Peyer's patch (tissue), 4 donors: ENCODE results near the gene INPP5B. TPM values are rescaled to one million over a fixed set of nuclear protein-coding genes. Genes with fewer than 3 reads are reported as not detected.
"Not testable (repeated sequence)": the region's sequence is repeated elsewhere in the genome, so short reads cannot be mapped to it uniquely, and the experiment has no call there.

Source experiments
- DNase-seq, 3 donors: peaks; one replicate each; pipeline ENCODE4 v3.0.0-alpha.2; 2017 to 2019
- H3K27ac ChIP-seq, 4 donors: fragments of 200-600 bp; sonication (generic); one replicate each; pipeline ENCODE4 v1.5.1; 2016 to 2019
- H3K27me3 ChIP-seq, 2 donors: fragments of 200-600 bp; sonication (generic); one replicate each; pipeline ENCODE4 v1.5.1; 2019
- H3K36me3 ChIP-seq, 3 donors: fragments of 200-600 bp; sonication (generic); one replicate each; pipeline ENCODE4 v1.5.1; 2016 to 2019
- H3K4me1 ChIP-seq, 4 donors: fragments of 200-600 bp; sonication (generic); one replicate each; pipeline ENCODE4 v1.5.1; 2016 to 2019
- H3K4me3 ChIP-seq, 4 donors: fragments of 200-600 bp; sonication (generic); 1 replicate in 3 of 4; 2 replicates in 1 of 4; pipeline ENCODE4 v1.5.1; 2016 to 2019; ENCODE audit warnings: mild to moderate bottlenecking in 1 of 4
- H3K9me3 ChIP-seq, 4 donors: fragments of 200-600 bp; sonication (generic); one replicate each; pipeline ENCODE4 v1.5.1; 2016 to 2019; ENCODE audit warnings: mild to moderate bottlenecking in 1 of 4
- POLR2A ChIP-seq, 2 donors: fragments of 450-650 bp; IDR thresholded peaks; one replicate each; pipeline ENCODE4 v1.5.1; 2017; ENCODE audit warnings: antibody characterized with exemption in 2 of 2, mild to moderate bottlenecking in 2 of 2, moderate library complexity in 2 of 2
- total RNA-seq, 4 donors: library from RNA; depleted of rRNA; stranded (reverse); fragments of >200 nt; gene quantifications; one replicate each; pipeline ENCODE4 v1.1.0, GENCODE V29; 2016
- TF ChIP-seq, protein P1 (sequence below), 6 experiments: fragments of 450-650 bp in 4 of 6; fragments of 200-600 bp in 2 of 6; sonication (generic) in 1 of 6; IDR thresholded peaks; one replicate each; pipeline ENCODE4 v1.5.1; 2017 to 2019; ENCODE audit warnings: antibody characterized with exemption in 6 of 6, mild to moderate bottlenecking in 3 of 6, moderate library complexity in 1 of 6

The INPP5B gene
- total RNA-seq, 4 donors from 2014 or later = 24.7 to 56.9 (median 35.3) TPM

DNA sequence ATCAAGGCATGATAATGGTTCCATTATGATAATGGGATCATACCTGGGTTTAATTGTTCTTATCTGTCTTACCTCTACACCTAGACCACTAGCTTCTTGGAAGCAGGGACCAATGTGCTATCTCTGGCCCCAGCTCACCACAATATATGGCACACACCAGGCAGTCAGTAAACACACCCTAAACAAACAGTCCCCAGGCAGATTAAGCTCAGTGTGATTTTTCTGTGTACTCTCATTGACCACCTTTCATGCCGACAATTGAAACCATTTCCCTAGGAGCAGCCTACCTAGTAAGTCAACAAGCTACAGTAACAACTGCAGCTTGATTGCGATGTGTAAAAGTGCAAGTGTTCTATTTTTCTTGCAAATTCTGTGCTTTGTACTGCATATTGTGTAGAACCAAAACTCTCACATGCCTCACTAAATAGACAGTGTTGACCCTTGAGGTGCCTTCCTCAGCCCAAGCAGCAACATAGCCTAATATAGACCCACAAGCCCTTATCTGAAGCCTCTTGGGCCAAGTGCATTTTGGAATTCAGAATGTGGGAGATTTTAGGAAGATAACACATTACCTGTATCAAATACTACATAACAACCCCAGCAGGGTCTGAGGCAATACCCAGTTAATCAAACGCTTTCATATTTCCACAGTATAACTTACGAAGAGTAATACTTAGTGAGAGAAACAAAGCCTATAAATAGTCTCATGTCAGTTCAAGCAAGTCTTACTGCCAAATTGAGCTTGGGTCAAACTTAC, 32.0 kb downstream of the INPP5B start:
- no peak for DNase-seq
- Histone ChIP-seq H3K4me3 (no peak overlapping the region), H3K27ac (no peak overlapping the region), H3K4me1 (no peaks in the 10 kb centered on the region), H3K27me3 (no peaks in the 10 kb centered on the region), H3K36me3 (no peaks in the 10 kb centered on the region), H3K9me3 (peaks cover 0 to 7% (median 0%) of the 10 kb centered on the region in 4 donors)
- TF ChIP-seq, protein P1, sequence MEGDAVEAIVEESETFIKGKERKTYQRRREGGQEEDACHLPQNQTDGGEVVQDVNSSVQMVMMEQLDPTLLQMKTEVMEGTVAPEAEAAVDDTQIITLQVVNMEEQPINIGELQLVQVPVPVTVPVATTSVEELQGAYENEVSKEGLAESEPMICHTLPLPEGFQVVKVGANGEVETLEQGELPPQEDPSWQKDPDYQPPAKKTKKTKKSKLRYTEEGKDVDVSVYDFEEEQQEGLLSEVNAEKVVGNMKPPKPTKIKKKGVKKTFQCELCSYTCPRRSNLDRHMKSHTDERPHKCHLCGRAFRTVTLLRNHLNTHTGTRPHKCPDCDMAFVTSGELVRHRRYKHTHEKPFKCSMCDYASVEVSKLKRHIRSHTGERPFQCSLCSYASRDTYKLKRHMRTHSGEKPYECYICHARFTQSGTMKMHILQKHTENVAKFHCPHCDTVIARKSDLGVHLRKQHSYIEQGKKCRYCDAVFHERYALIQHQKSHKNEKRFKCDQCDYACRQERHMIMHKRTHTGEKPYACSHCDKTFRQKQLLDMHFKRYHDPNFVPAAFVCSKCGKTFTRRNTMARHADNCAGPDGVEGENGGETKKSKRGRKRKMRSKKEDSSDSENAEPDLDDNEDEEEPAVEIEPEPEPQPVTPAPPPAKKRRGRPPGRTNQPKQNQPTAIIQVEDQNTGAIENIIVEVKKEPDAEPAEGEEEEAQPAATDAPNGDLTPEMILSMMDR (IDR thresholded peaks at IDR 0.05) = no peak
- no peak for TF ChIP-seq POLR2A (IDR thresholded peaks at IDR 0.05)

DNA sequence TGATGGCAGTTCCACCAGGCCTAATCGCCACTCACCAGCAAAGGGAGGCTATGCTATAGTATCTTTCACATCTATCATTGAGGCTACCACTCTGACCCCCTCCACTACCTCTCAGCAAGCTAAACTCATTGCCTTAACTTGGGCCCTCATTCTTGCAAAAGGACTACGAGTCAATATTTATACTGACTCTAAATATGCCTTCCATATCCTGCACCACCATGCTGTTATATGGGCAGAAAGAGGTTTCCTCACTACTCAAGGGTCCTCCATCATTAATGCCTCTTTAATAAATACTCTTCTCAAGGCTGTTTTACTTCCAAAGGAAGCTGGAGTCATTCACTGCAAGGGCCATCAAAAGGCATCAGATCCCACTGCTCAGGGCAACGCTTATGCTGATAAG, 35.4 kb downstream of the INPP5B start:
- not testable (repeated sequence) for H3K27me3 ChIP-seq, H3K4me1 ChIP-seq

DNA sequence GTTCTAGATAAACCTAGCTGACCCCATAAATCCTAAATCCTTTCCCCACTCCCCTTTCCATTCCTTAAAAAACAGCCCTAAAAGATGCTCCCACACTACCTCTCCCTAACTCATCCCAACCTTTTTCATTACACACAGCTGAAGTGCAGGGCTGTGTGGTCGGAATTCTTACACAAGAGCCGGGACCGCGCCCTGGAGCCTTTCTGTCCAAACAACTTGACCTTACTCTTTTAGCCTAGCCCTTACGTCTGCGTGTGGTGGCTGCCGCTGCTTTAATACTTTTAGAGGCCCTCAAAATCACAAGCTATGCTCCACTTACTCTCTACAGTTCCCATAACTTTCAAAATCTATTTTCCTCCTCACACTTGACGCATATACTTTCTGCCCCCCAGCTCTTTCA, 36.0 kb downstream of the INPP5B start:
- H3K9me3 ChIP-seq, H3K27ac ChIP-seq, H3K4me1 ChIP-seq, H3K4me3 ChIP-seq, DNase-seq, H3K27me3 ChIP-seq, H3K36me3 ChIP-seq: not testable (repeated sequence)

More for the DNA sequence above, 35.4 kb downstream of the INPP5B start:
- H3K9me3 ChIP-seq, H3K36me3 ChIP-seq, DNase-seq, H3K27ac ChIP-seq, H3K4me3 ChIP-seq: not testable (repeated sequence)

DNA sequence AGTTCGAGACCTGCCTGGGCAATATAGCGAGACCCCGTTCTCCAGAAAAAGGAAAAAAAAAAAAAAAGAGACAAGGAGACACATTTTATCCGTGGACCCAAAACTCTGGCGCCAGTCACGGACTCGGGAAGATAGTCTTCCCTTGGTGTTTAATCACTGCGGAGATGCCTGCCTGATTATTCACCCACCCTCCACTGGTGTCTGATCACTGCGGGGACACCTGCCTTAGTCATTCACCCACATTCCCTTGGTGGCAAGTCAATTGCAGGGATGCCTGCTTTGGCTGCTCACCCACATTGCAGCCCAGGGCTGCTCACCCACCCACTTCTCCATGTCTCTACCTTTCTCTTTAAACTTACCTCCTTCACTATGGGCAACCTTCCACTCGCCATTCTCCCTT, 38.3 kb downstream of the INPP5B start:
- H3K4me1 ChIP-seq, H3K36me3 ChIP-seq, DNase-seq, H3K9me3 ChIP-seq, H3K27ac ChIP-seq, H3K27me3 ChIP-seq, H3K4me3 ChIP-seq: not testable (repeated sequence)

DNA sequence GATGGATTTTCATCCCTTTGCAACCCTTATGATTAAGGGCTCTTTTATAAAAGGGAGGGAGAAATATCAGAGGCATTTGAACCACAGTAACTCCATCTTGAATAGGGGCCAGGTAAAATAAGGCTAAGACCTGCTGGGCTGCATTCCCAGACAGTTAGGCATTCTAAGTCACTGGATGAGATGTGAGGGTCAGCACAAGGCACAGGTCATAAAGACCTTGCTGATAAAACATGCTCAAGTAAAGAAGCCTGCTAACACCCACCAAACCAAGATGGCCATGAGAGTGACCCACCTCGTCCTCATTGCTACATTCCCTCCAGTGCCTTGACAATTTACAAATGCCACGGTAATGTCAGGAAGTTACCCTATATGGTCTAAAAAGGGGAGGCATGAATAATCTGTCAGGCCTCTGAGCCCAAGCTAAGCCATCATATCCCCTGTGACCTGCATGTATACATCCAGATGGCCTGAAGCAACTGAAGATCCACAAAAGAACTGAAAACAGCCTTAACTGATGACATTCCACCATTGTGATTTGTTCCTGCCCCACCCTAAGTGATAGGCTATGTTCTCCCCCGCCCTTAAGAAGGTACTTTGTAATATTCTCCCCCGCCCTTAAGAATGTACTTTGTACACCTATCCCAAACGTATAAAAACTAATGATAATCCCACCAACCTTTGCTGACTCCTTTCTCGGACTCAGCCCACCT, 39.3 kb downstream of the INPP5B start:
- not testable (repeated sequence) for H3K36me3 ChIP-seq, H3K27me3 ChIP-seq, H3K4me1 ChIP-seq, H3K4me3 ChIP-seq, DNase-seq, H3K27ac ChIP-seq, H3K9me3 ChIP-seq

DNA sequence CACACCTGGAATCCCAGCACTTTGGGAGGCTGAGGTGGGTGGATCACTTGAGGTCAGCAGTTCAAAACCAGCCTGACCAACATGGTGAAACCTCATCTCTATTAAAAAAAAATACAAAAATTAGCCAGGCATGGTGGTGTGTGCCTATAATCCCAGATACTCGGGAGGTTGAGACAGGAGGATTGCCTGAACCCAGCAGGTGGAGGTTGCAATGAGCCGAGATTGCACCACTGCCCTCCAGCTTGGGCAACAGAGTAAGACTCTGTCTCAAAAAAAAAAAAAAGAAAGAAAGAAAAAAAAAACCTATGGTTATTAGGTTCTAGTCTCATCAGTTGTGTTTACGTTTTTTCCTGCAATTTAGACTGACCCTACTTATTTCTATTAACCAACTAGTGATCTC, 40.3 kb downstream of the INPP5B start:
- H3K27me3 ChIP-seq, H3K36me3 ChIP-seq, H3K9me3 ChIP-seq, H3K4me3 ChIP-seq, H3K27ac ChIP-seq, H3K4me1 ChIP-seq, DNase-seq: not testable (repeated sequence)

DNA sequence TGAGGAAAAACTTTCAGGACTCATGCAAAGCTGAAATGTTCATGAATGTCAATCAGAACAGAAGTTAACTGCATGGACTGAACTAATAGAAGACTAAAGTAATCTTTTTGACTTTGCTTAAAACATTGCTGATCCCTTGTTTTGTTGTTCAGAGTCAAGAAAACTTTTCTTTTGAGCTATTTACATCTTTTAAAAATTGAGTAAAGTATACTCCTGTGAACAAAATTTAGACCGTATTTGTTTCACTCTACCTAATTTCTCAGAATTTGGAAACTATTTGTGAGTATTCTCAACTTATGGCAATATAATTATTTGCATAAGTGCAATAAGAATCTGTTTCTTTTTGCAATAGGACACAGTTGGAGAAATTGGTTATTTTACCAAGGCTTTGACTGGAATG, 41.1 kb downstream of the INPP5B start:
- H3K9me3 ChIP-seq = no peaks in the 10 kb centered on the region
- no peaks in the 10 kb centered on the region for H3K27me3 ChIP-seq
- no peak overlapping the region for H3K27ac ChIP-seq
- H3K36me3 ChIP-seq = no peaks in the 10 kb centered on the region
- TF ChIP-seq POLR2A (IDR thresholded peaks at IDR 0.05) = no peak
- TF ChIP-seq, protein P1 (IDR thresholded peaks at IDR 0.05) = no peak
- H3K4me3 ChIP-seq = no peak overlapping the region
- no peak for DNase-seq
- no peaks in the 10 kb centered on the region for H3K4me1 ChIP-seq

DNA sequence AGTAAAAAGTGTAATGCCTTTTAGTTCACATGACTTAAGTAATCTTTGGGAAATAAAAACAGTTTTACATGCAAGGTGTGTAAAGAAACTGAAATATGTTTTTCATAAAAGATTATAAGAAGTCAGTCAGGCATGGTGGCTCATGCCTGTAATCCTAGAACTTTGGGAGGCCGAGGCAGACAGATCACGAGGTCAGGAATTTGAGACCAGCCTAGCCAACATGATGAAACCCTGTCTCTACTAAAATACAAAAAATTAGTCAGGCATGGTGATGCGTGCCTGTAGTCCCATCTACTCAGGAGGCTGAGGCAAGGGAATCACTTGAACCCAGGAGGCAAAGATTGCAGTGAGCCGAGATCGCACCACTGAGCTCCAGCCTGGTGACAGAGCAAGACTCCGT, 42.9 kb downstream of the INPP5B start:
- DNase-seq, H3K27me3 ChIP-seq, H3K9me3 ChIP-seq, H3K36me3 ChIP-seq, H3K27ac ChIP-seq, H3K4me3 ChIP-seq, H3K4me1 ChIP-seq: not testable (repeated sequence)

DNA sequence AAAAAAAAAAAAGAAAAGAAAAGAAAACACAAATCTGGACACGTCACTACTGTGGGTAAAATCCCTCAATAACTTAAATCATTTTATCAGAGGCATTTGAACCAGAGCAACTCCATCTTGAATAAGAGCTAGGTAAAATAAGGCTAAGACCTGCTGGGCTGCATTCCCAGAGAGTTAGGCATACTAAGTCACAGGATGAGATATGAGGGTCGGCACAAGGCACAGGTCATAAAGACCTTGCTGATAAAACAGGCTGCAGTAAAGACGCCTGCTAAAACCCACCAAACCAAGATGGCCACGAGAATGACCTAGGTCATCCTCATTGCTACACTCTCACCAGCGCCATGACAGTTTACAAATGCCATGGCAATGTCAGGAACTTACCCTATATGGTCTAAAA, 43.9 kb downstream of the INPP5B start:
- Histone ChIP-seq H3K4me3 (no peak overlapping the region), H3K27me3 (no peaks in the 10 kb centered on the region), H3K27ac (no peak overlapping the region), H3K36me3 (no peaks in the 10 kb centered on the region), H3K9me3 (no peaks in the 10 kb centered on the region), H3K4me1 (no peaks in the 10 kb centered on the region)
- DNase-seq = no peak
- TF ChIP-seq POLR2A (IDR thresholded peaks at IDR 0.05) = no peak
- TF ChIP-seq, protein P1 (IDR thresholded peaks at IDR 0.05) = no peak
